Measurements from ENCODE around the gene ATAD2B. TPM values are rescaled to one million over a fixed set of nuclear protein-coding genes. Genes with fewer than 3 reads are reported as not detected.
"Not testable (repeated sequence)": the region's sequence is repeated elsewhere in the genome, so short reads cannot be mapped to it uniquely, and the experiment has no call there.

The ATAD2B gene
- 10 to 100 TPM; 25.8 to 38.5 (median 27.9) TPM for total RNA-seq
- long read RNA-seq, donor 1, partial matches to known transcripts: 3 of 8 reads
- long read RNA-seq, donor 1, other reads (novel, unspliced or antisense): 5 of 8 reads
- long read RNA-seq, donor 2, partial matches to known transcripts: 7 of 10 reads
- long read RNA-seq, donor 2, other reads (novel, unspliced or antisense): 3 of 10 reads

GRCh38 chr2:23926750-23927571 lies at the start of gene ATAD2B:
ATAD2B (minus strand) TSS chr2:23927123; CDS start chr2:23926770, 353 bp downstream.
- no peaks in the 10 kb centered on the region for H3K9me3 ChIP-seq
- peak; percentile 95 for ATAC-seq
- TF ChIP-seq CTCF (IDR thresholded peaks at IDR 0.05): peak; percentile 90
- no peaks in the 10 kb centered on the region for H3K36me3 ChIP-seq (ENCODE audit: low read depth)
- H3K4me1 ChIP-seq (ENCODE audit: low read depth): peaks cover 26% of the 10 kb centered on the region
- peak; percentile 94 to 97 (median 94) for DNase-seq
- peak within 1 kb of the TSS; percentile 85 for H3K4me3 ChIP-seq
- intact Hi-C loops (cut with DNase I, micrococcal nuclease): loop anchor here (5.0 kb wide), 2 partner anchors 145 to 150 kb away; partner anchors contain the start of gene SF3B6 (in 1 of the 2)

- H3K4me1 ChIP-seq (ENCODE audit: low read depth): no peaks in the 10 kb centered on the region
- no peaks in the 10 kb centered on the region for H3K36me3 ChIP-seq (ENCODE audit: low read depth)
- intact Hi-C loops (cut with DNase I, micrococcal nuclease): no loop called here
- ATAC-seq (no peak), DNase-seq (no peak)
- no peak overlapping the region for H3K4me3 ChIP-seq
- no peak for TF ChIP-seq CTCF (IDR thresholded peaks at IDR 0.05)
- no peaks in the 10 kb centered on the region for H3K9me3 ChIP-seq
Observed at GRCh38 chr2:23967846-23968245, 40.9 kb upstream of the ATAD2B start.

- DNase-seq (no peak), ATAC-seq (no peak)
- Histone ChIP-seq H3K4me3 (no peak overlapping the region), H3K4me1 (ENCODE audit: low read depth) (no peaks in the 10 kb centered on the region), H3K9me3 (no peaks in the 10 kb centered on the region), H3K36me3 (ENCODE audit: low read depth) (no peaks in the 10 kb centered on the region)
- TF ChIP-seq CTCF (IDR thresholded peaks at IDR 0.05): no peak
- intact Hi-C loops (cut with DNase I, micrococcal nuclease): no loop called here
Observed at GRCh38 chr2:23954325-23955014, 27.5 kb upstream of the ATAD2B start.

GRCh38 chr2:23953625-23954024 lies 26.7 kb upstream of the ATAD2B start:
- H3K36me3 ChIP-seq (ENCODE audit: low read depth): no peaks in the 10 kb centered on the region
- no peaks in the 10 kb centered on the region for H3K4me1 ChIP-seq (ENCODE audit: low read depth)

GRCh38 chr2:23952558-23952957 lies 25.6 kb upstream of the ATAD2B start:
- H3K36me3 ChIP-seq (ENCODE audit: low read depth); intact Hi-C loops (cut with DNase I, micrococcal nuclease); DNase-seq; H3K4me3 ChIP-seq; H3K9me3 ChIP-seq; H3K4me1 ChIP-seq (ENCODE audit: low read depth); ATAC-seq: not testable (repeated sequence)

More at GRCh38 chr2:23953625-23954024, 26.7 kb upstream of the ATAD2B start:
- intact Hi-C loops (cut with DNase I, micrococcal nuclease): no loop called here
- Histone ChIP-seq H3K4me3 (no peak overlapping the region), H3K9me3 (no peaks in the 10 kb centered on the region)
- ATAC-seq: no peak
- TF ChIP-seq CTCF (IDR thresholded peaks at IDR 0.05): no peak
- no peak for DNase-seq

GRCh38 chr2:23947350-23947749 lies 20.4 kb upstream of the ATAD2B start:
- Histone ChIP-seq H3K36me3 (ENCODE audit: low read depth) (no peaks in the 10 kb centered on the region), H3K9me3 (no peaks in the 10 kb centered on the region), H3K4me1 (ENCODE audit: low read depth) (peaks cover 2% of the 10 kb centered on the region), H3K4me3 (no peak overlapping the region)
- DNase-seq (no peak), ATAC-seq (no peak)
- intact Hi-C loops (cut with DNase I, micrococcal nuclease): no loop called here
- TF ChIP-seq CTCF (IDR thresholded peaks at IDR 0.05): no peak

Measured in mucosa of descending colon (tissue), 3 donors.